HG03066 (cell line): ENCODE measurements around the gene BABAM2.

Experiments
- ATAC-seq: cut with Tn5 transposase; IDR thresholded peaks from one replicate; pipeline ENCODE4 v1.9.1; 2021; ENCODE audit warnings: low read depth; ENCODE audit not compliant: unreplicated experiment

Gene BABAM2

DNA sequence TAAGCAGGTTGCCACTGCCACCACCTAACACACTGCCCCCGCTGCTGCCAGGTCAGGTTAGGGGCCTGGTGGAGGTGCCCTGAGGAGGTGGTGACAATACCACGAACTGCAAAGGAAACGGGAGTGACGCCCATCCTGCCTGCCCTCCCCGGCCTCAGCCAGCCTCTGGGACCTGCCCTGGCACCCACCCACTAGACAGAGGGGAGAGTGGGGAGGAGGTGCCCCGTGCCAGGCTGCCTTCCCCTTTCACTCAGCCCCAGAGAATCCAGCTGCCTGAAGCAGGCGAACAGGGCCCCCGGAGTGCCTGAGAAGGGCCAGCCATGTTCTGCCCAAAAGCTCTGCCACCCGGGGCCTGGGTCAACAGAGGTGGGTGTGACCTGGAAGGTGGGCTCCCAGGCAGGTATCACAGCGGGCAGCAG lies 457.6 kb downstream of the BABAM2 start:
- ATAC-seq: no peak

DNA sequence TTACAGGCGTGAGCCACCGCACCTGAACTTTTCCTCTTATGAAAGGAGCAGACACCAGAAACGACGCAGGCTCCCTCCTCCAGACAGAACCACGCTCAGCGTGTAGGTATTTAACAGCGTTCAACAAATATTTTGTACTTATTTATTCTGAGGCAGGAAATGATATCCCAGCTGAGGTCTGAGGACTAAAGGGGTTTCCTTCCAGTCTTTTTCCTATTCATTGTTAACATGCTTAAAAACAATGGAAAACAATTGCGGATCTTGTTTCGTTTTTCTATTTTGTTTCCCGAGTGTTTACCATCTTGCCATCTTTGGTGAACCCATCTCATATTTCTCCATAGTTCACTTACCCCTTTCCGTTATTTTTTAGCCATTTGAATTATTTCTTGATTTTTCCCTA lies 458.4 kb downstream of the BABAM2 start:
- no peak for ATAC-seq

DNA sequence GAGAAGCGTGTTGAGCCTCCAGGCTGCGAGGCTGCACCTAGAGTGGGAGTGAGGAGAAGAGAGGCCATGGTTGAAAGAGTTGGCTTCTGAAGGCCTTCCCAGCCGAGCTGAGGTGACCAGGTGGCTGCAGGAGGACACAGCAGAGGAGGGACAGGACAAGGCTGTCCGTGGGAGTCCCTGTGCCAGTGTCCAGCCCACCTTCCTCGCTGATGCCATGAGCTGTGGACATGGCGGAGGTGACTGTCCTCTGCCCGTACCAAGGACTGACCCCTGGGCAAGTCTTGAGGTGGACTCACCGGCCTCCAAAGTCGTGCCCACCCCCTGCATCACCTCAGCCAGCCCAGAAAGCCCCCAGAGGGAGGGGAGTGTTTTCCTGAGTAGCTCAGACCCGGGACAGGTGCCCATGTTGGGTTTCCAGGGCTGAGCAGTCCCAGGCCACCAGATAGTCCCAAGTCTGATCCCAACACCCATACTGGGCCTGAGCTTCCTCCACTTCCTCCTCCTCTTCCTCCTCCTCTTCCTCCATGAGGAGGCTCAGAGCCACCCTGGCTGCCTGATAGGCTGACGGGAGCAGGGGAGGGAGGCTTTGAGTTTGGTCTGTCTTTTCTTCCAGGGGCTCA lies 459.1 kb downstream of the BABAM2 start:
- ATAC-seq: no peak

DNA sequence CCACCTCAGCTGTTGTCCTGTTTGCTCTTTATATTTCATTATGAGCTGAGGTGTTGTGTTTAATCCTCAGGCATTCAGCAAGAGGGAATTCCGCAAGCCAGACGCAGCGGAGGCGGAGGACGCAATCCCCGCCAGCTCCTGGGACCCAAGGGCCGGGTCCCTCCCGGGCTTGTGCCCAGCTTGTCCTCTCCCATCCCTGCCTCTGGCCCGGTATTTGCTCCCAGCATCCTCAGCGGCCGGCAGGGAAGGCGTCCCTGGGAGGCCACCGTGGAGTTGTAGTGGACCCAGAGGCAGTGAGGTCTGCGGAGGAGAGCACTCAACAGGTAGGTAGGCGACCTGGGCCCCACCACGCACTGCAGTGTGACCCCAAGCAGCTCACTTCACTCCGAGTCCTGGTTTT lies 459.7 kb downstream of the BABAM2 start:
- ATAC-seq: no peak

DNA sequence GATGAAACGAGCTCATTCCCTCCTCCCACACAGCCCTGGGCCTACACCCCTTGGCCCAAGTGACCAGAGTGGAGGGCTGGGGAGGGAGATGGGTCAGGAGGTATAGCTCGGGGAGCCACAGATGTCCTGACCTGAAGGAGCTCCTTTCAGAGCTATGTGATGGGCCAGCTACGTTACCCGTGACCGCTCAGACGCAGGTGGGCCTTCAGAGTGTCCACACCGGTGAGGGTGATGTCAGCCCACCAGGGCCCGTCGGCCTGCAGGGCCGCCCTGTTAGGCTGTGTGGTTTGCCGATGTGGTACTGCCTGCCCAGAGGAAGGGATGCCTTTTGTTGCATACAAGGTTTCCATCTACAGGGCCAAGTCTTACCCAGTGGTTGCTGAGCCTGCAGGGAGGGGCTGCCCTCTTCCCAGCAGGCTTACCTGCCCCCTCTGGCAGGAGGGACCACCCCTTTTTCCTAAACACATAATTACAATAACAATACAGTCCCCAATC lies 460.3 kb downstream of the BABAM2 start:
- no peak for ATAC-seq

DNA sequence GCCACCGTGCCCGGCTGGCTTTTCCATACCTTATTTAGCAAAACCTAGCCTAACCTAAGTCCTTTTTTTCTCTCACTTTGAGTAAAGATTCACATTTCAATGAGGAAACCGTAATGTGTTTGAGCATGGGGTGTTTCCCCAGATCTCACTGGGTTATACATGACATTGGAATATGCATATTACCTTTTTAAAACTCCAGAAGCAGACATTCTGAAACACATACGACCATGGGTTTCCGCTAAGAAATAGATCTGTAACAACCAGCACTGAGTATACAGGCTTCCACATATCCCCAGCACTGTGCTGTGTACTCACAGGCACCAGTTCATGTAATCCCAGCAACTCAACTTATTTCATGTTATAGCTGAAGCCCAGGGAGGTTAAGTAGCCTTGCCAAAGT lies 461.1 kb downstream of the BABAM2 start:
- no peak for ATAC-seq

DNA sequence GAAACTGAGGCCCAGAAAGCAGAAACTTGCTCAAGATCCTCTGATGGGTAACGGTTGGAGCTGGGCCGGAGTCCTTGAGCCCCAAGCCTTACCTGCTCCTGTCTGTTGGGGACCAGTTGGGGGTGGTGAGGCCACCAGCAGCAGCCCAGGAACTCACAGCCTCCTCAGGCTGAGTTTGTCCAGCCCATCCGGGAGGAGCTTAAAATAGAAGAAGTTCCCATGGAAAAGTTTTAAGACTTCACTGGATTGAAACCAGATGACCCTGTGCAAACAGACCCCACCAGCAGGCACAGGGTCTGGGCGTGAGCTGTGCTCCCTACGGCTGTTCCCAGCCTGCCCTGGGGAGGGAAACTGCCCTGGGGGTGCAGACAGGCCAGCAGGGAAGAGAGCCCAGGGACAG lies 461.6 kb downstream of the BABAM2 start:
- no peak for ATAC-seq

DNA sequence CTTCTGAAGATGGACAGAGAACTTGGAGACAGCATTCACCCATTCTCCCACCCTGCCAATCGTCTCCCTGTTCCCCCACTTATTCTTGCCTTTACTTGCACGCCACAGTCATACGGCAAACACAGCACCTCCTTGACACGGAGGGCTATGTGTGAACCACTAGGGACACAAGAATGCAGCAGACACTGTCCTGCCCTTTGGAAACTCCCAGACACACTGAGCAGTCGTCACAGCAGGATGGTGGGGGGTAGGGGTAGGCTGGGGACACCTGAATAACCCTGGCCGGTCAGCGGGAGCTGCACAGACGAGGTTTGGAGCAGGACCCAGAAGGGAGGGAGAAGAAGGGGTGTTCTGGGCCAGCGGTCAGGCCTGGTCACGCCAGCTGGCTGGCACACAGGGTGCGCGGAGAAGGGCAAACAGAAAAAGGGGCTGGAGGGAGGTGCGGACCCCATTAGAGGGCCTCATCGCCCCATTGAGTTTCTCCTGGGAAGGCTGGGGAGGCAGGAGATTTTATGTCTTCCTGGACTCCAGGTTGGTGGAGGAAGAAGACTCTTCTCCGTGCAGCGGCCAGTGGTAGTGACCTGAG lies 462.2 kb downstream of the BABAM2 start:
- ATAC-seq: no peak

DNA sequence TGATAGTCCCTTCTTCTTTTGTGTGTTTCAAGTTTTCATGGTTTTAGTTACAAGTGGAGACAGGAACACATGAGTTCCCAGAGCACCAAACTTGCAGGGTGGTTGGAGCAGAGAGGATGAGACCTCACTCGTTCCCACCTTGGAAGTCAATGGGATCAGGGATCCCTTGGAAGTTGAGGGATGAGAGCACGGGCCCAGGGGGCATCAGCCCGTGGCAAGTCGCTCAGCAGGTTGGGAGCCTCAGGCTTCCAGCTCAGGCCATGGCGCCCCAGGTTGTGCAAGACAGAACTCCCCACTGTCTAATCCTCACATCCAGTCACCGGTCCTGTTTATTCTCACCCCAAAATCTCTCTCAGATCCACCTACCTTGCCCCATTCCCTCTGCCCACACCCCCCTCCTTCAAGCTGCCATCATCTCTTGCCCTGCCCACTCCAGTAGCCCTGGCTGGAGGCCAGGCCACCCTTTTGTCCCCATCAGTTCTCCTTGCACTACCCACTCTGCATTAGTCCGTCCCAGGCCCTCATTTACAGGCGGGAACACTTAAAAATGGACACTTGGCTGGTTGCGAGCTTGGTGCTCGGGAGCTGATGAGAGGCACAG lies 464.5 kb downstream of the BABAM2 start:
- no peak for ATAC-seq

DNA sequence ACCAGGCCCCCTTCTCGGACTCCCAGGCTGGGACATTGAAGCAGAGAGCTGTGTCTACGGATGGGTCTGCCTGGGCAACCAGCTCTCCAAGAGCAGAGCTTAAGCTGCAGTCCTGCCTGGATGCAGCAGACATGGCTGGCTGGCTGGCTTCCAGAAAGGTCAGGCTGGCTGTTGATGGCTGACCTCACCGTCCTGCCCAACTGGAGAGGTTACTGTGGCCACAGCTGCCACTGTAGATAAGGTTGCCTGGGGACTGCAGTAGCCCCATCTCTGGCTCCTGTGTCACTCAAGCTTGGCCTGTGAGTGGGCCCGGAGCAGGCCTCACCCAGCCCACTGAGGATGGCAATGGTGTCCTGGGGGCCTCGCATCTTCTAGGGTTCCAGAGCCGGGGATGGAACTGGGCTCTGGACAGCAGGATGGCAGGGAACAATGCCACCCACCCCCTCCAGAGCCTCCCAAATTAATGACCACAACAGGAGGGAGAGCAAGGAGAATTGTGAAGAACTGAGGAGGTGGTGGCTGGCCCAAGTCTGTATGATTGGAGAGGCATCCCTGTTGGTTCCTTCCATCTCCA lies 465.1 kb downstream of the BABAM2 start:
- ATAC-seq: no peak

DNA sequence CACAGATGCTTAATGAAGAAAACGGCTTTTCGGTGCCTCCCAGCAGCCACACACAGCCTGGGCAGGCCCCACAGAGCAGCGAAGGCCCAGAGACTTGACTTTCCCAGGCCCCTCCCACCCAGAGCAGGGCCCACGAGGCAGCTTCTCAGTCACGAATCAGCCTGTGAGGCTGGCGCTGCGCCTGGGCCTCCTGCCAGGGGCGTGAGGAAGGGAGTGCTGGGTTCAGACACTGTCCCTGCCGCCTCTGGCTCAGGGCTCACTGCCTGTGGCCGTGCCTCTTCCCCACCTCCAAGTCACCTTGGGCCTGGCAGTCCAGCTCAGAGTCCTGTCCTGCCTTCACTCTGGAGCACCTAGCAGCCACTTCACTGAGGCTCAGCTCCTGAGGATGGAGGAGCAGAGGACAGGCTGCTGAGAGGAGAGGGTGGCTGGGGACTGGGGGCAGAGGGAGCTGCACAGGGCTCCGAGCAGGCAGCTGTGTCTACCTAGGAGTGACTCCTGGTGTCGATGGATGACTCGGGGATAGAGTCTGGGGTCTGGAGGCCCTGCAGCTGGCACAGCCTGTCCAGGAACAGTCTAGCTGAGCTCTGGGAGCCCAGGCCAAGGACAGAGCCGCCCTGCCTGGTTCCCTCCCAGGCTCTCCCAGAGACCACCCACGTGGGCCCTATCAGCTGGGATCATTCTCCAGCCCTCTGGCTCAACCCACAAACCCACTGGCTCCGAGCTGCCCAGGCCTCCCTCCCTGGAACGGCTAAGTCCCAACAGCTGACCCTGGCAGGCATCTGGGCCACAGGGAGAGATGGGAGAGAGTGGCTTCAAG lies 465.8 kb downstream of the BABAM2 start:
- ATAC-seq: no peak

DNA sequence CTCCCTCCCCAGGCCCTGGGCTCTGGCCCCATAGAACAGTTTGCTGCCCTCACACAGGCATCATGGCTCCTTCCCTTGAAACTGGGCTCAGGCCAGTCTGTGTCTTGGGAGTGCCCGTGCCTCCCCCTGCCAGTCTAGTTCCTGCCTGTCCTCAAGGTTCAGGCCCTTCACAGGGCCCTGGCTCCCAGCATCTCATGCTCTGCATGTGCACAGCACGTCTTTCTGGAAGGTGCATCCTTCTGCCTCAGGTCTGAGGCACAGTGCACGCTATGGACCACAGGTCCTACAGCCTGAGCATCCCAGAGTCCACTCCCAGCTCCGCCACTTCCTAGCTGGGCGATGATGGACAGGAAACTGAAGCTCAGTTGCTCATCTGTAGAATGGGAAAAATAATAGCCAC lies 466.5 kb downstream of the BABAM2 start:
- no peak for ATAC-seq

DNA sequence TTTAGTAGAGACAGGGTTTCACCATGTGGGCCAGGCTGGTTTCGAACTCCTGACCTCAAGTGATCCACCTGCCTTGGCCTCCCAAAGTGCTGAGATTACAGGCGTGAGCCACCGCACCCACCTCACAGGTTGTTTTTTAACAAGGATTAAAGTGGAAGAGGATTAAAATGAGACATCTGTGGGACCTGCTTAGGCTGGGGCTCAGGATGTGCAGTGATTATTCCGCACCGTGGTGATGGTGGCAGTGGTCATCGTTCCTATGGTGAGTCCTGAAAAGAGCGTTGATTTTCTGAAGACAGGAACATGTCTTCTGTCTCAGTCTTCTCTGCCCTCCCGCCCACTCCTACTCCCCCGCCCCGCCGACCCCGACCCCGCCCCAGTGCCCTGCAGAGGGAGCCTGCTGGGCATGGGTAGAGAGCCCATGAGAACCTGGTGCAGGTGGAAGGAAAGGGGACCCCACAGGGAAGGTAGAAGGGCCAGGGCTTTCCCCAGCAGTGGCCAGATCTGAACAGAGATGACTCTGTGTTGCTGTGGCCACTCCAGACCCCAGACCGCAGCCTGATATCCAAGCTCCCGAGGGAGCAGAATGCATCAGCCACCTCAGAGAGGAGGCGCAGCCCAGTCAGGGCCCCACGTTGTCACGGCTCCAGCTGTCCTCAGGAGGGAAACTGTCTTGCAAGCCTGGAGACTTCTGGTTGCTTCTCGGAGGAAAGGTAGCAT lies 467.6 kb downstream of the BABAM2 start:
- ATAC-seq: no peak

DNA sequence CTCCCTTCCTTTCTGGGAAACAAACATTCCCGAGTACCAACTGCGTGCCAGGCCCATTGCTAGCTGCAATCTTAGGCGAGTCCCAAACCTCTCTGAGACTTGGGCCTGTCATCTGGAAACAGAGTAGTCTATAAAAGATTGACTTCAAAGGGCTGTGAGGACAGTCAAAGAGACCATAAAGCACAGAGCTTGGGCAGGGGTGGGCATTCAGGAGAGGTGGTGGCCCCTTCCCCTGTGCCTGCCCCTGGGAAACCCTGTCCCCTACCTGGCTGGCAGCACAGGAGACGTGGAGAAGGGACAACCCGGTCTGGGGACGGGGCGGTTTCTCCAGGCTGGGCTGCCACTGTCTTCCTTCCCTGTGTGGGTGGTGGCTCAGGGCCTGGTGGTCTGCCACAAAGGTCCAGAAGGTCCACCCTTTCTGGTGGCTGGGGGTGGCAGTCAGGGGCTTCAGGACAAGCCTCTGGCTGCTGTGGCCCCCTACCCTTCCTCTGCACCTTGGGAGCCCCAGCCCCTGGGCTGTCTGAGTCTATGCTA lies 468.2 kb downstream of the BABAM2 start:
- no peak for ATAC-seq

DNA sequence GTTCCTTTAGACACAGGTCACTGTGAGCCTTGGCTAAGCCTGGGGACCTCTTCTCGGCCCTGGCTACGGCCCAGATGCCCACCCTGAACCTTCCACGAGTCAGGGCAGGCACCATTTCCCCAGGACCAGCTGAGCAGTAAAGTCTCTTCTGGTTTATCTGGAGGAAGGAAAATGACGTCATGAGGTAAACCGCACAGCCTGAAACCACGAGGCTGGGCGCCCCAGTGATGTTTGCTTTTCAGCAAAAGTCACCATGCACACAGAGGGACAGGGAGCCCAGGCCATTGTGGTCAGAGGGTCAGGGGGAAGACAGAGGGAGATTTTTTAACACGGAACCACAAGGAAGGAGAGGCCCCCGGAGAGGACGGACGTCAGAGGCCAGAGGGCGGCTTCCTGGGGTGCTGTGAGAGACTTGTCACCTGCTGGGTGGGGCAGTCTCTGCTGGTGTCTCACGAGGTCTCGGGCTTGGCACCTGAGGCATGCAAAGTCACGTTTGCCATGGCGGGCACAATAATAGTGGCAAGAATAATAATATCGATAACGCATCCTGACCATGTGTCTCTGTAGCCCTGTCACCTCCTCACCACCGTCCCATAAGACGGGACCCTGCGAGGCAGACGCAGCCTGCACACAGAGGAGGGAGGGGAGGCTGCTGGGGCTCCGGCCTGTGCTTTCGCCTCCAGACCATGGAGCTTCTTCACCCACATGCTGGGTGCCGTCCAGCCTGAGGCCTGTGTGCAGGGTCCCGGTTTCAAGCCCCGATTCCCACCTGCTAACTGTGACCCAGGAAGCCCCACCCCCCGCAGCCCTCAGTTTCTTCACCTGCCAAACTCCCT lies 468.9 kb downstream of the BABAM2 start:
- ATAC-seq: peak; percentile 87

DNA sequence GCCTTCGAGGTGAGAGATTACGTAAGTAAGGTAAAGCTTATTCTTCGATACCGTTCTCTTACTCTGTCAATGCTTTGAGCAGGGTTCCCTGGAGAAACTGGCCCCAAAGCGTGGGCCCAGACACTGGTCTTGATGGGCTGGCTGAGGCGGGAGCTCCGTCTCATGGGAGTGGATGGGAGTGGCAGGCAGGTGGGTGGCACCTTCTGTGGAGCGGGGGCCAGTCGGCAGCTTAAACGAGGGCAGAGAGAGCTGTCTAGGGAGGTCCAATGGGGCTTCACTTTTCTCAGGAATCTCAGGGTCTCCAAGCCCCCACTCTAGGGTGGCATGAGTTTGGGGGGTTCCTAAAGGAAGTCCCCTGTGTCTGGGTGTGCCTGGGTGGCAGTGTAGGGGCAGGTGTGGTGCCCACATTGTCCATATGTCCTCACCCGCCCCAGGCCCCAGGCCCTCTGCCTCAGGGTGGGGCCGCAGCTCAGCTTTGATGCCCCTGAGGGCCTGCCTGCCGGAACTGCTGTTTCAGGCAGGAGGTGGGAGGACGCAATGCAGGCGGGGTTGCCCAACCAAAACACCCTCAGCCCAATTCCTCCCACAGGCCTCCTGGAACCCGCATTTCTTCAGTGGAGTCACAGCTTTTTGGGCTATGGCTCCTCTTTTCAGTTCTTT lies 469.7 kb downstream of the BABAM2 start:
- no peak for ATAC-seq

DNA sequence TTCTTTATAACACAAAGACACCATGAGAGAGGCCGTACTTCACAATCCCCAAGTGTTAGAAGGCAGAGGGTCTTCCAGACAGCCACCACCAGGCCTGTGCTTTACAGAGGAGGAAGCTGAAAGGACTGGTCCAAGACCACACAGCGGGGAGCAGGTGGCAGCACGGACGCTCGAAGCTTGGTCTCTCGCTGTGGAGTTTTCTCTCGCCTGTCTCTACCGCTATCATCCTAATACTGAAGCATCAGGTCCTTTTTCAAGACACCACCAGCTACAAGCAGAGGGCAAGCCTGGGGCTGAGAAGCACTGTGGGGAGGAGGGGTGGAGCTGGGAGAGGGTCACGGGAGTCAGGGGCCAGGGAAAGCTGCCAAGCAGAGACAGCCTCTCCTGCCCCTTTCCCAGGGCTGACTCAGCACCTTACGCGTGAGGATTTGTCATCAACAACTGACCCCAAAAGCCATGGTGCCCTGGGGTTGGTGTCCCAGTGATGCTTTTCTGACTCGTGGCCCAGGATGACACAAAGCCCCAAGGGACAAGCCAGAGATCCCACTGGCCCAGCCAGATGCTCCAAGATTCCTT lies 470.3 kb downstream of the BABAM2 start:
- ATAC-seq: no peak

DNA sequence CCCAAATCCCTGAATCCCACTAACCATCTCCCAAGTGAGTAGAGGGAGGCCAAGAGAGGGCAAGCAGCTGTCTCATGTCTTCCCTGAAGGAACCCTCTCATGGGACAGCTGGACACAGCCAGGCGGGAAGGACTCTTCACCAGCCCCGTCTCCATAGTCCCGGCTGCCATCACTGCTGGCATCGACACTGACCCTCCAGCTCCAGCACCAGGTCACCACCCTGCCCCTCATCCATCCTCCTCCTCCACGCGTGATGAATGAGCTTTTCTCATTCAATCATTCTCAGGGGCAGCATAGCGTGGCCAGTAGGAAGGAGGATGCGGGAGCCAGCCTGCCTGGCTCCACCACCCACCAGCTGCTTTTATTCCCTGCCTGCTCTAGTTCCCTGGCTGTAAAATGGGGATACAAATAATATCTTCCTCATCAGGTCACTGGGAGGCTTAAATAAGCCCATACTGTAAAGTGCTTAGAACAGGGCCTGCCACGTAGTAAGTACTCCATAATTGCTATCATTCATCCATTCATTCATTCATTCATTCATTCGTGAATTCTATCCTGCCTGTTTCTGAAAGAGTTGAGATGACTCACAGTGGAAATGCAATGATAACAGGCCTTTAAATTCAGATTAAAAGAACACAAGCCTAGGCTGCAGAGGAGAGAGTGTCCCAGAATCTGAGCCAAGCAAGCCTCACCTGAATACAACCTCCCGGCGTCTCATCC lies 471.6 kb downstream of the BABAM2 start:
- no peak for ATAC-seq
